Vagina (tissue), 2 donors: ENCODE results near the gene ARPC2. TPM values are rescaled to one million over a fixed set of nuclear protein-coding genes. Genes with fewer than 3 reads are reported as not detected.
A peak's percentile ranks its signal among the peaks of the same experiment; 100 is the strongest.

Experiments used
- DNase-seq, 2 donors: peaks; one replicate each; pipeline ENCODE4 v3.0.0-alpha.2; 2017; ENCODE audit errors: extremely low spot score in 2 of 2
- H3K27ac ChIP-seq: fragments of 200-600 bp; sonication (generic); one replicate; pipeline ENCODE4 v1.5.1; 2019
- H3K27me3 ChIP-seq: fragments of 200-600 bp; sonication (generic); one replicate; pipeline ENCODE4 v1.5.1; 2019
- H3K36me3 ChIP-seq, 2 donors: fragments of 200-600 bp; sonication (generic); one replicate each; pipeline ENCODE4 v1.5.1; 2017 to 2019
- H3K4me1 ChIP-seq: fragments of 200-600 bp; sonication (generic); one replicate; pipeline ENCODE4 v1.5.1; 2019
- H3K4me3 ChIP-seq, 2 donors: fragments of 200-600 bp; sonication (generic); 1 replicate in 1 of 2; 2 replicates in 1 of 2; pipeline ENCODE4 v1.5.1; 2016 to 2019
- H3K9me3 ChIP-seq: fragments of 200-600 bp; sonication (generic); one replicate; pipeline ENCODE4 v1.5.1; 2019
- CTCF ChIP-seq, 3 experiments: fragments of 450-650 bp in 2 of 3; fragments of 200-600 bp in 1 of 3; sonication (generic) in 1 of 3; IDR thresholded peaks; one replicate each; pipeline ENCODE4 v1.5.1; 2017 to 2019; ENCODE audit warnings: antibody characterized with exemption in 3 of 3, mild to moderate bottlenecking in 2 of 3, moderate library complexity in 2 of 3
- POLR2A ChIP-seq, 2 donors: fragments of 450-650 bp; IDR thresholded peaks; one replicate each; pipeline ENCODE4 v1.6.1; 2017; ENCODE audit warnings: antibody characterized with exemption in 2 of 2, mild to moderate bottlenecking in 2 of 2, moderate library complexity in 2 of 2
- POLR2AphosphoS5 ChIP-seq, 2 donors: sonication (generic); formaldehyde crosslinking; IDR thresholded peaks; one replicate each; pipeline ENCODE4 v1.9.0; 2017; ENCODE audit warnings: antibody characterized with exemption in 2 of 2, mild to moderate bottlenecking in 2 of 2, low read depth in 1 of 2; ENCODE audit not compliant: insufficient read depth in 1 of 2
- intact Hi-C: fragments of 100-400 bp; cut with DNase I; formaldehyde crosslinking; loops from one replicate; pipeline ENCODE4 v1.15.1; 2023
- total RNA-seq: library from RNA; depleted of rRNA; stranded (reverse); fragments of >200 nt; gene quantifications from one replicate; pipeline ENCODE4 v1.2.3, GENCODE V29; 2016

The ARPC2 gene
- total RNA-seq, 1 donor from 2014 or later = 284 TPM

DNA sequence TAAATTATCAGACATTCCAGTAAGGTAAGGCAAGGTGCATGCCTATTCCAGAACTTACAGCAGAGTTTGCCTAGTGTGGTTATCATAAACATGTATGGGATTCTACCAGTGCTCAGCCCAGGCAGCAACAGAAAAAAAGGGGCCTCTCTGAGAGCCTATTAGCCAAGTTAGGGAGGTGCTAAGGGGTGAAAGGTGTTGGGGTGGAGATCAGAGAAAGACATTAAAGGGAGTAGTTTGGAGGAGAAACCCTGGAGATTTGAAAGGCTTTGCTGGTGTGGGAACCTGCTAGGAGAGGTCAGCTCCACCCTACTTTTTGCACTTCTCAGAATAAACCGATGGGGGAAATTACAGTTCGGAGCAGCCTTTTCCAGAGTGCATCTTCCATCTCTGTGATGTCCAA lies 2.9 kb downstream of the ARPC2 start:
- peak overlapping the region in 1 of 2 donors; percentile 97 for H3K4me3 ChIP-seq
- TF ChIP-seq CTCF (IDR thresholded peaks at IDR 0.05) (no peak), POLR2A (IDR thresholded peaks at IDR 0.05) (no peak), POLR2AphosphoS5 (IDR thresholded peaks at IDR 0.05; ENCODE audit: insufficient read depth in 1 of 2, low read depth in 1 of 2) (no peak)
- no peaks in the 10 kb centered on the region for H3K27me3 ChIP-seq
- DNase-seq = no peak
- H3K36me3 ChIP-seq = peaks cover 0 to 6% of the 10 kb centered on the region in 2 donors
- H3K9me3 ChIP-seq = no peaks in the 10 kb centered on the region
- intact Hi-C loops = loop anchor here (5.0 kb wide), 1 partner anchor 52 kb away; the partner anchor contains the start of genes AAMP and PNKD
- H3K4me1 ChIP-seq = peaks cover 79% of the 10 kb centered on the region
- H3K27ac ChIP-seq = peak overlapping the region; percentile 92

DNA sequence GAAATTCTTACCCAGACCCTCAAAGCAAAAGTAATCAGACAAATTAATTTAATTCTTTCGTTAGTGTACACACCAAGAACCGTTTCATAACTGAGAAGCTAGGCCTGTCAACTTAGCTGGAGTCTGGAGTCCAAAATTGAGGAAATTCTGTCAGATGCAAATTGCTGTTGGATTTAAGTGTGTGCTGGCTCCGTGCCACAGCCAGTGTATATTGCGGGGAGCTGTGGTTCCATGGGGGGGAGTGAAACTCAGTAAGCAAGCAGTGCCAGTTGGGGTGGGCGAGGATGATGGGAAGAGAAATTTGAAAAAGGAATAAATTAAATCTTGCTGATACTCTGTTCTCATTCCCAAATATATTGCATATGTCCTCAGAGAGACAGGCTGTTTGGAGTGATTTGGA lies 4.0 kb downstream of the ARPC2 start:
- DNase-seq = no peak
- H3K27ac ChIP-seq = peak overlapping the region; percentile 28
- no peaks in the 10 kb centered on the region for H3K27me3 ChIP-seq
- H3K4me1 ChIP-seq = peaks cover 78% of the 10 kb centered on the region
- intact Hi-C loops = no loop called here
- no peaks in the 10 kb centered on the region for H3K9me3 ChIP-seq
- peaks cover 0 to 9% of the 10 kb centered on the region in 2 donors for H3K36me3 ChIP-seq
- no peak overlapping the region for H3K4me3 ChIP-seq
- TF ChIP-seq CTCF (IDR thresholded peaks at IDR 0.05) (no peak), POLR2AphosphoS5 (IDR thresholded peaks at IDR 0.05; ENCODE audit: insufficient read depth in 1 of 2, low read depth in 1 of 2) (no peak), POLR2A (IDR thresholded peaks at IDR 0.05) (no peak)

DNA sequence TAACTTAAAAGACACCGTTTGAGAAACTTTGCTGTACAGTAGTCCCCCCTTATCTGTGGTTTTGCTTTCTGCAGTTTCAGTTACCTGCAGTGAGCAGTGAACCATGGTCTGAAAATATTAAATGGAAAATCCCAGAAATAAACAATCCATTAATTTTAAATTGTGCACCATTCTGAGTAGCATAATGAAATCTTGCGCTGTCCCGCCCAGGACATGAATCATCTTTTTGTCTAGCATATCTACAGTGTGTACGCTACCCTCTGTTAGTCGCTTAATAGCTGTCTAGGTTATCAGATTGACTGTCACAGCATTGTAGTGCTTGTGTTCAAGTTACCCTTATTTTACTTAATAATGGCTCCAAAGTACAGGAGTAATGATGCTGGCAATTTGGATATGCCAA lies 6.1 kb downstream of the ARPC2 start:
- intact Hi-C loops = no loop called here
- Histone ChIP-seq H3K27me3 (no peaks in the 10 kb centered on the region), H3K36me3 (peaks cover 0 to 24% of the 10 kb centered on the region in 2 donors), H3K4me3 (no peak overlapping the region), H3K9me3 (no peaks in the 10 kb centered on the region), H3K27ac (no peak overlapping the region), H3K4me1 (peaks cover 70% of the 10 kb centered on the region)
- TF ChIP-seq POLR2A (IDR thresholded peaks at IDR 0.05) = no peak
- no peak for TF ChIP-seq POLR2AphosphoS5 (IDR thresholded peaks at IDR 0.05; ENCODE audit: insufficient read depth in 1 of 2, low read depth in 1 of 2)
- no peak for TF ChIP-seq CTCF (IDR thresholded peaks at IDR 0.05)
- DNase-seq = no peak

GRCh38 chr2:218224186-218224585 lies 7.2 kb downstream of the ARPC2 start:
- DNase-seq = no peak
- no peaks in the 10 kb centered on the region for H3K27me3 ChIP-seq
- no peak overlapping the region for H3K4me3 ChIP-seq
- intact Hi-C loops = no loop called here
- no peaks in the 10 kb centered on the region for H3K9me3 ChIP-seq
- peaks cover 70% of the 10 kb centered on the region for H3K4me1 ChIP-seq
- H3K27ac ChIP-seq = no peak overlapping the region
- H3K36me3 ChIP-seq = peaks cover 0 to 36% of the 10 kb centered on the region in 2 donors
- TF ChIP-seq POLR2AphosphoS5 (IDR thresholded peaks at IDR 0.05; ENCODE audit: insufficient read depth in 1 of 2, low read depth in 1 of 2) = no peak
- no peak for TF ChIP-seq CTCF (IDR thresholded peaks at IDR 0.05)
- no peak for TF ChIP-seq POLR2A (IDR thresholded peaks at IDR 0.05)

GRCh38 chr2:218226903-218227302 lies 9.9 kb downstream of the ARPC2 start:
- peaks cover 0 to 62% of the 10 kb centered on the region in 2 donors for H3K36me3 ChIP-seq
- peaks cover 62% of the 10 kb centered on the region for H3K4me1 ChIP-seq
- no peaks in the 10 kb centered on the region for H3K9me3 ChIP-seq
- no peak for TF ChIP-seq POLR2AphosphoS5 (IDR thresholded peaks at IDR 0.05; ENCODE audit: insufficient read depth in 1 of 2, low read depth in 1 of 2)
- TF ChIP-seq CTCF (IDR thresholded peaks at IDR 0.05) = no peak
- TF ChIP-seq POLR2A (IDR thresholded peaks at IDR 0.05) = no peak
- intact Hi-C loops = no loop called here
- H3K27ac ChIP-seq = no peak overlapping the region
- no peak overlapping the region for H3K4me3 ChIP-seq
- no peak for DNase-seq
- H3K27me3 ChIP-seq = no peaks in the 10 kb centered on the region
